Measurements from ENCODE around the gene FOXN1. TPM values are rescaled to one million over a fixed set of nuclear protein-coding genes. Genes with fewer than 3 reads are reported as not detected.
A peak's percentile ranks its signal among the peaks of the same experiment; 100 is the strongest.

Gene FOXN1
- total RNA-seq, 2 donors from 2014 or later, result not detected

GRCh38 chr17:28576758-28577465 lies 70.8 kb downstream of the FOXN1 start, which contains the start of gene ALDOC:
Gene ALDOC (minus strand): TSS chr17:28576895. CDS start chr17:28575532, 1,363 bp downstream.
- H3K27me3 ChIP-seq (ENCODE audit: control insufficient read depth, insufficient read depth, low read length, poor library complexity, severe bottlenecking), result peaks cover 4% of the 10 kb centered on the region
- peaks cover 11% of the 10 kb centered on the region for H3K4me1 Mint-ChIP-seq
- no peak within 1 kb of the TSS for H3K9ac ChIP-seq (ENCODE audit: extremely low read depth, low read length, poor library complexity, severe bottlenecking)
- H3K9me3 ChIP-seq (ENCODE audit: control insufficient read depth, low read length), result no peaks in the 10 kb centered on the region
- H3K27me3 Mint-ChIP-seq (ENCODE audit: insufficient read depth), result peaks cover 25% of the 10 kb centered on the region
- H3K4me3 Mint-ChIP-seq, result peak within 1 kb of the TSS; percentile 37
- peak; percentile 100 for DNase-seq
- peaks cover 41% of the 10 kb centered on the region for H3K36me3 Mint-ChIP-seq (ENCODE audit: low read depth)
- H3K27ac Mint-ChIP-seq, result no peak within 1 kb of the TSS
- no peak within 1 kb of the TSS for H3K4me3 ChIP-seq (ENCODE audit: low read length)
- H3K27ac ChIP-seq (ENCODE audit: low read depth, low read length), result no peak within 1 kb of the TSS
- peaks cover 43% of the 10 kb centered on the region for H3K36me3 ChIP-seq (ENCODE audit: control insufficient read depth, insufficient read depth, low read length)
- no peaks in the 10 kb centered on the region for H3K4me1 ChIP-seq (ENCODE audit: control insufficient read depth, insufficient read depth, low read length)
- WGBS, 2 experiments (ENCODE audit: insufficient coverage in 1 of 2, insufficient read length in 1 of 2), result 9 to 11% methylated on average over 18 to 26 of the region's 26 CpGs
- no peak for TF ChIP-seq CTCF (conservative IDR thresholded peaks at IDR 0.05)
- H3K9me3 Mint-ChIP-seq, result no peaks in the 10 kb centered on the region

- Histone ChIP-seq H3K4me3 (ENCODE audit: low read length) (no peak overlapping the region), H3K9me3 (ENCODE audit: control insufficient read depth, low read length) (no peaks in the 10 kb centered on the region), H3K4me1 (ENCODE audit: control insufficient read depth, insufficient read depth, low read length) (no peaks in the 10 kb centered on the region), H3K9ac (ENCODE audit: extremely low read depth, low read length, poor library complexity, severe bottlenecking) (no peak overlapping the region), H3K36me3 (ENCODE audit: control insufficient read depth, insufficient read depth, low read length) (peaks cover 48% of the 10 kb centered on the region), H3K27ac (ENCODE audit: low read depth, low read length) (no peak overlapping the region), H3K27me3 (ENCODE audit: control insufficient read depth, insufficient read depth, low read length, poor library complexity, severe bottlenecking) (peaks cover 4% of the 10 kb centered on the region)
- Mint-ChIP-seq H3K27ac (no peak overlapping the region), H3K4me3 (no peak overlapping the region), H3K9me3 (no peaks in the 10 kb centered on the region), H3K36me3 (ENCODE audit: low read depth) (peaks cover 41% of the 10 kb centered on the region), H3K27me3 (ENCODE audit: insufficient read depth) (peaks cover 25% of the 10 kb centered on the region), H3K4me1 (peaks cover 6% of the 10 kb centered on the region)
- no peak for DNase-seq
- TF ChIP-seq CTCF (conservative IDR thresholded peaks at IDR 0.05), result no peak
- WGBS, 2 experiments (ENCODE audit: insufficient coverage in 1 of 2, insufficient read length in 1 of 2), result 83 to 91% methylated on average over 1 of the region's 3 CpGs
Observed at GRCh38 chr17:28577466-28577824, 71.3 kb downstream of the FOXN1 start.

- no peaks in the 10 kb centered on the region for H3K4me1 ChIP-seq (ENCODE audit: control insufficient read depth, insufficient read depth, low read length)
- no peak overlapping the region for H3K9ac ChIP-seq (ENCODE audit: extremely low read depth, low read length, poor library complexity, severe bottlenecking)
- H3K4me3 ChIP-seq (ENCODE audit: low read length), result no peak overlapping the region
- TF ChIP-seq CTCF (conservative IDR thresholded peaks at IDR 0.05), result no peak
- DNase-seq, result no peak
- no peak overlapping the region for H3K27ac ChIP-seq (ENCODE audit: low read depth, low read length)
- Mint-ChIP-seq H3K4me1 (peaks cover 5% of the 10 kb centered on the region), H3K4me3 (no peak overlapping the region), H3K36me3 (ENCODE audit: low read depth) (peaks cover 41% of the 10 kb centered on the region), H3K27me3 (ENCODE audit: insufficient read depth) (peaks cover 19% of the 10 kb centered on the region), H3K9me3 (no peaks in the 10 kb centered on the region), H3K27ac (no peak overlapping the region)
- H3K27me3 ChIP-seq (ENCODE audit: control insufficient read depth, insufficient read depth, low read length, poor library complexity, severe bottlenecking), result no peaks in the 10 kb centered on the region
- H3K9me3 ChIP-seq (ENCODE audit: control insufficient read depth, low read length), result no peaks in the 10 kb centered on the region
- H3K36me3 ChIP-seq (ENCODE audit: control insufficient read depth, insufficient read depth, low read length), result peaks cover 59% of the 10 kb centered on the region
- 92 to 100% methylated on average over 4 to 8 of the region's 8 CpGs for WGBS, 2 experiments (ENCODE audit: insufficient coverage in 1 of 2, insufficient read length in 1 of 2)
Observed at GRCh38 chr17:28578246-28579195, 72.4 kb downstream of the FOXN1 start.
